HepG2 (cell line): Measurements from ENCODE around the gene CCDC170. TPM values are rescaled to one million over a fixed set of nuclear protein-coding genes. Genes with fewer than 3 reads are reported as not detected.

Experiments
- ATAC-seq: fragments of 200-7000 bp; cut with Tn5 transposase; 3 replicates; pipeline ENCODE4 v1.9.1; 2020; ENCODE audit warnings: mild to moderate bottlenecking, moderate library complexity
- BruUV-seq: library from RNA; stranded (reverse); fragments of 400-500 nt; replicated peaks from 2 replicates; lab custom pipeline; 2021; lab: Mats Ljungman, UMichigan
- CTCF ChIA-PET: fragments of 300-600 bp; formaldehyde crosslinking; extraction: SDS; loops from one replicate; lab custom pipeline; 2021; ENCODE audit warnings: low total read pairs, inconsistent platforms, low intra/inter-chr PET ratio; lab: Yijun Ruan, JAX
- POLR2A ChIA-PET: fragments of 350-600 bp; sonication (Branson Sonifier 250); formaldehyde crosslinking; loops from one replicate; lab custom pipeline; 2020; ENCODE audit warnings: antibody characterized with exemption, inconsistent platforms; lab: Yijun Ruan, JAX
- DNase-seq: peaks from one replicate; pipeline ENCODE4 v3.0.0-alpha.2; 2015; ENCODE audit warnings: low spot score
- FAIRE-seq: peaks from 3 replicates; lab custom pipeline; 2011; peaks lifted over from hg19 to GRCh38; lab: Jason Lieb, UNC
- H2AFZ ChIP-seq: one replicate; pipeline ENCODE4 v1.6.1; 2011; ENCODE audit warnings: low read length, inconsistent platforms
- H3K27ac ChIP-seq: fragments of 300-600 bp; 3 replicates; pipeline ENCODE4 v1.8.0; 2011; ENCODE audit warnings: mixed run types, mild to moderate bottlenecking, mixed read lengths, low read length, inconsistent platforms; ENCODE audit not compliant: insufficient read depth; ENCODE audit errors: extremely low read length
- H3K27me3 ChIP-seq, 2 experiments: fragments of 200-600 bp in 1 of 2; 2 replicates in 1 of 2; 3 replicates in 1 of 2; pipeline versions ENCODE4 v1.6.0 to v1.8.0; 2011; ENCODE audit warnings: low read length in 2 of 2, mild to moderate bottlenecking in 2 of 2, moderate library complexity in 2 of 2, inconsistent platforms in 1 of 2; ENCODE audit not compliant: insufficient read depth in 2 of 2, control insufficient read depth in 1 of 2
- H3K36me3 ChIP-seq, 2 experiments: fragments of 200-600 bp in 1 of 2; replicated peaks in 1 of 2; 2 replicates in 1 of 2; 3 replicates in 1 of 2; pipeline versions ENCODE4 v1.5.1 to v1.8.0; 2011; ENCODE audit warnings: low read length in 2 of 2, inconsistent platforms in 1 of 2; ENCODE audit not compliant: insufficient read depth in 2 of 2, control insufficient read depth in 1 of 2
- H3K4me1 ChIP-seq: 2 replicates; pipeline ENCODE4 v1.5.1; 2012; ENCODE audit warnings: low read length, inconsistent platforms; ENCODE audit not compliant: insufficient read depth
- H3K4me2 ChIP-seq: 2 replicates; pipeline ENCODE4 v1.6.0; 2011; ENCODE audit warnings: low read depth, low read length, inconsistent platforms
- H3K4me3 ChIP-seq, 3 experiments: fragments of 200-600 bp in 1 of 3; sonication (generic), shearing (Covaris generic) in 1 of 3; replicated peaks in 1 of 3; 2 replicates each; pipeline ENCODE4 v1.5.1; 2011 to 2016; ENCODE audit warnings: low read length in 3 of 3, inconsistent platforms in 2 of 3, low read depth in 2 of 3, mild to moderate bottlenecking in 2 of 3, control low read depth in 1 of 3, mixed read lengths in 1 of 3; ENCODE audit not compliant: insufficient read depth in 1 of 3
- H3K79me2 ChIP-seq: one replicate; pipeline ENCODE4 v1.6.1; 2011; ENCODE audit warnings: low read length, inconsistent platforms; ENCODE audit not compliant: insufficient read depth
- H3K9ac ChIP-seq: 2 replicates; pipeline ENCODE4 v1.6.0; 2011; ENCODE audit warnings: mild to moderate bottlenecking, low read depth, low read length, inconsistent platforms; ENCODE audit not compliant: insufficient read depth
- H3K9me3 ChIP-seq: 2 replicates; pipeline ENCODE4 v1.5.1; 2012; ENCODE audit warnings: mild to moderate bottlenecking, low read length
- H4K20me1 ChIP-seq: 2 replicates; pipeline ENCODE4 v1.6.0; 2011; ENCODE audit warnings: inconsistent platforms, mild to moderate bottlenecking, low read length, moderate library complexity; ENCODE audit not compliant: insufficient read depth
- ARID3A ChIP-seq: IDR thresholded peaks from 2 replicates; pipeline ENCODE4 v1.6.1; 2012; ENCODE audit warnings: low read depth, low read length, improper control_type of control experiment
- ARID5B ChIP-seq: IDR thresholded peaks from 2 replicates; pipeline ENCODE4 v1.4.0; 2020; ENCODE audit warnings: mild to moderate bottlenecking, missing genetic modification reagents
- ASH2L ChIP-seq: fragments of 300-600, 200-600 bp; sonication (generic); IDR thresholded peaks from 2 replicates; pipeline ENCODE4 v1.7.0; 2017; ENCODE audit warnings: low read depth, mild to moderate bottlenecking, moderate library complexity, mixed read lengths, low read length; ENCODE audit not compliant: insufficient read length
- EP300 ChIP-seq, 3 experiments: sonication (generic) in 1 of 3; formaldehyde crosslinking in 1 of 3; IDR thresholded peaks; 2 replicates each; pipeline versions ENCODE4 v1.5.1 to v1.6.1; 2011 to 2020; ENCODE audit warnings: low read depth in 2 of 3, low read length in 2 of 3, borderline replicate concordance in 1 of 3, improper control_type of control experiment in 1 of 3, mild to moderate bottlenecking in 1 of 3, missing genetic modification reagents in 1 of 3, moderate library complexity in 1 of 3
- IRF1 ChIP-seq: sonication (generic); formaldehyde crosslinking; IDR thresholded peaks from 2 replicates; pipeline ENCODE4 v1.4.0; 2020; ENCODE audit warnings: low read depth, mild to moderate bottlenecking, missing genetic modification reagents
- KLF12 ChIP-seq: sonication (generic); formaldehyde crosslinking; IDR thresholded peaks from 2 replicates; pipeline ENCODE4 v1.4.0; 2020; ENCODE audit warnings: missing genetic modification reagents, borderline replicate concordance
- MAFK ChIP-seq, 2 experiments: IDR thresholded peaks in 1 of 2; conservative IDR thresholded peaks in 1 of 2; 2 replicates each; pipeline ENCODE4 v1.6.1; 2011; ENCODE audit warnings: improper control_type of control experiment in 2 of 2, low read length in 2 of 2
- PBX3 ChIP-seq: sonication (generic); formaldehyde crosslinking; IDR thresholded peaks from 2 replicates; pipeline ENCODE4 v1.8.1; 2023; ENCODE audit warnings: missing genetic modification reagents, inconsistent platforms, borderline replicate concordance
- TCF7 ChIP-seq: sonication (generic); IDR thresholded peaks from 2 replicates; pipeline ENCODE4 v1.6.1; 2016; ENCODE audit warnings: antibody characterized with exemption, low read depth
- TRAFD1 ChIP-seq: sonication (generic); formaldehyde crosslinking; IDR thresholded peaks from 2 replicates; pipeline ENCODE4 v1.5.1; 2020; ENCODE audit warnings: missing genetic modification reagents, mild to moderate bottlenecking, borderline replicate concordance
- ZNF207 ChIP-seq: fragments of 450-650 bp; IDR thresholded peaks from 2 replicates; pipeline ENCODE4 v1.6.1; 2016; ENCODE audit warnings: antibody characterized with exemption, borderline replicate concordance
- ZNF331 ChIP-seq: sonication (generic); formaldehyde crosslinking; IDR thresholded peaks from 2 replicates; pipeline ENCODE4 v1.4.0; 2020; ENCODE audit warnings: missing genetic modification reagents
- WGBS: methylation state at CpG from one replicate; pipeline ENCODE4 v1.1.6; 2017; ENCODE audit warnings: low lambda C conversion rate; 5-methylcytosine and 5-hydroxymethylcytosine counted together
- in situ Hi-C: cut with HindIII; loops from 2 replicates; pipeline ENCODE4 v1.10.0; 2017; ENCODE audit warnings: low pct_unique_long_range_greater_than_20kb; ENCODE audit not compliant: extremely low pct_ligation_motif_present
- intact Hi-C: fragments of 100-400 bp; cut with micrococcal nuclease; formaldehyde crosslinking; loops from one replicate; pipeline ENCODE4 v1.10.0; 2022; ENCODE audit not compliant: unreplicated experiment
- polyA plus RNA-seq, 8 experiments: library from polyadenylated mRNA; depleted of rRNA in 3 of 8; stranded (reverse) in 7 of 8; unstranded in 1 of 8; fragments of >200 nt; fragmentation: Illumina TruSeq in 4 of 8; extraction: Trizol in 4 of 8; gene quantifications; 2 replicates each; pipeline versions ENCODE4 v1.2.1 to v1.2.3, GENCODE V29; 2011 to 2016; ENCODE audit warnings: low read depth in 4 of 8, missing spikeins in 1 of 8, mixed read lengths in 1 of 8; ENCODE audit not compliant: insufficient read depth in 1 of 8
- total RNA-seq, 5 experiments: library from RNA; depleted of rRNA; stranded (reverse); fragments of >200 nt; fragmentation: Illumina TruSeq; extraction: Trizol; gene quantifications; 2 replicates each; pipeline ENCODE4 v1.2.3, GENCODE V29; 2016; ENCODE audit warnings: low read depth in 1 of 5

Gene CCDC170
- total and polyA plus RNA-seq, 2 of the 13 experiments (the other 11 are each of a cell fraction or from before 2014, with no cell fraction given) = 0.90 to 5.1 TPM

DNA sequence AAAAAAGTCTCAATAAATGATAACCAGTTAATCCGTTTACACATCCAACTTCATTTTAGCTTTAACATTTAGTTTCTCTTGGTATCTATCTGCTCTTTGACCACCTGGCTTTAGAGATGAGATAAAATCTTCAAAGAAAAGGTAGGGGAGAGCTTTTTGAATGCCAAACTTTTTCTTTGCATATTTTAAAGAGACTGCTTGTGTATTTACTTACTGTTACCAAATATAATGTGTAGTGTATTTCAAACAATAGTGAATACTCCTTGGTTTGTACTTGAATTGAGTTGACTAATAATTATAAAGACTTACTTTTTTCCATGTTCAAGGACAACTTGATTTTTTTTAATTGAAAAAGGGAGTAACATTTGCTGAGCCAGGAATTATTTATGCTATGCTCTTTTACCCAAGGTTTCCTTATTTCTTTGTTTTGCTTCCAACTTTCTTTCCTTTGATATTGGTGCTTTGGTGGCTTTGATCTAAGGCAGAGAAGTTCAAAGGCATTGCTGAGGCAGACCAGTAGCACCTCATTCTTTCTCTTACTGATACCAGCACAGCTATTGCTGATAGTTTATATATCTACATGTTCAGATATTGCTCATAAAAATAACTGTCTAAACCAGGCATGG is 7.8 kb downstream of the CCDC170 start:
- intact Hi-C loops = no loop called here
- POLR2A ChIA-PET = no interaction called here
- no peak for TF ChIP-seq ZNF207
- TF ChIP-seq ARID5B = peak; percentile 65
- TF ChIP-seq MAFK (conservative IDR thresholded peaks at IDR 0.05 in 1 of 2, IDR thresholded peaks at IDR 0.05 in 1 of 2; ENCODE audit: low read length in 2 of 2) = peak; percentile 76 to 77
- no peak for TF ChIP-seq TRAFD1
- TF ChIP-seq TCF7 = peak; percentile 89
- no peak for TF ChIP-seq IRF1 (CRISPR knock-in tag)
- TF ChIP-seq EP300 (IDR thresholded peaks at IDR 0.05; ENCODE audit: low read depth in 2 of 2, low read length in 2 of 2) = peak in 1 of 2 experiments; percentile 66; a peak in 1 of 4 replicates
- no peak; the same call in 1 of the 2 replicates for TF ChIP-seq EP300 (CRISPR knock-in tag; IDR thresholded peaks at IDR 0.05; ENCODE audit: borderline replicate concordance)
- TF ChIP-seq PBX3 (CRISPR knock-in tag) = no peak
- no peak for TF ChIP-seq KLF12 (CRISPR knock-in tag)
- 0 out of 2 replicates have a peak, but pooled peaks have one; percentile 12 for TF ChIP-seq ZNF331
- TF ChIP-seq ASH2L = peak; percentile 50
- TF ChIP-seq ARID3A = peak; percentile 50

More for the DNA sequence above, 7.8 kb downstream of the CCDC170 start:
- DNase-seq (peak; percentile 81), FAIRE-seq (no peak), ATAC-seq (peak; percentile 66)
- Histone ChIP-seq H3K9me3 (no peaks in the 10 kb centered on the region), H4K20me1 (no peaks in the 10 kb centered on the region), H3K79me2 (no peaks in the 10 kb centered on the region), H3K4me1 (peaks cover 60% of the 10 kb centered on the region), H3K36me3 (no peaks in the 10 kb centered on the region), H3K4me3 (no peak overlapping the region; a peak in 2 of 6 replicates), H3K27ac (peak overlapping the region; percentile 47), H2AFZ (no peak overlapping the region), H3K4me2 (peak overlapping the region; percentile 46), H3K27me3 (no peaks in the 10 kb centered on the region), H3K9ac (no peak overlapping the region; the same call in 1 of the 2 replicates)
- WGBS = 13% methylated on average over 1 of the region's 1 CpG
- in situ Hi-C loops = no loop called here
- CTCF ChIA-PET = no interaction called here
- BruUV-seq = no TSS peak
